AG10803 (cell line): ENCODE results near the gene C1QL1.

Experiments used
- DNase-seq: peaks from one replicate; pipeline ENCODE4 v3.0.0; 2010; ENCODE audit warnings: low read depth
- H3K4me3 ChIP-seq: 2 replicates; pipeline ENCODE4 v1.5.1; 2011; ENCODE audit warnings: mild to moderate bottlenecking, low read length, control low read depth
- TF ChIP-seq, protein P1 (sequence below): conservative IDR thresholded peaks from 2 replicates; pipeline ENCODE4 v1.5.1; 2011; ENCODE audit warnings: mild to moderate bottlenecking, low read length, control low read depth, inconsistent platforms

The C1QL1 gene

DNA sequence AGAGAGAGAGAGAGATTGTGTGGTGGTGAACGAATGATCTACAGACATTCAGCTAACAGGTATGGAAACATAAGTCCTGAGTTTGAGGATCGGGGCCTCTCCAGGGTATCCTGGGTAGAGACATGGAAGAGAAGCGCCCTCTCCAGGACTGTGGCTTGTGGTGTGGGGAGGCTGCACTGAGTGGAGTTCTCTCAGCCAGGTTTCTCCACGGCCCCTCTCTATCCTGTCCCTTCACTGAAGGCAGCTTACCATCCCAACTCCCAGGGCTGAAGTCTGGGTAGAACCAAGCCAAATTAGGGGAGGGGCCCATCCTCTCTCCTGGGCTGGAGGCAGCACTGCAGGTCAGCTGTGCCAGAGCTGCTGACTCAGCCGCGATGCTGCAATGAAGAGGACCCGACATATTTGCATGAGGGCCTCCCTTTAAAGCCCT is 6.2 kb downstream of the C1QL1 start:
- DNase-seq, result no peak
- H3K4me3 ChIP-seq, result no peak overlapping the region
- TF ChIP-seq, protein P1, sequence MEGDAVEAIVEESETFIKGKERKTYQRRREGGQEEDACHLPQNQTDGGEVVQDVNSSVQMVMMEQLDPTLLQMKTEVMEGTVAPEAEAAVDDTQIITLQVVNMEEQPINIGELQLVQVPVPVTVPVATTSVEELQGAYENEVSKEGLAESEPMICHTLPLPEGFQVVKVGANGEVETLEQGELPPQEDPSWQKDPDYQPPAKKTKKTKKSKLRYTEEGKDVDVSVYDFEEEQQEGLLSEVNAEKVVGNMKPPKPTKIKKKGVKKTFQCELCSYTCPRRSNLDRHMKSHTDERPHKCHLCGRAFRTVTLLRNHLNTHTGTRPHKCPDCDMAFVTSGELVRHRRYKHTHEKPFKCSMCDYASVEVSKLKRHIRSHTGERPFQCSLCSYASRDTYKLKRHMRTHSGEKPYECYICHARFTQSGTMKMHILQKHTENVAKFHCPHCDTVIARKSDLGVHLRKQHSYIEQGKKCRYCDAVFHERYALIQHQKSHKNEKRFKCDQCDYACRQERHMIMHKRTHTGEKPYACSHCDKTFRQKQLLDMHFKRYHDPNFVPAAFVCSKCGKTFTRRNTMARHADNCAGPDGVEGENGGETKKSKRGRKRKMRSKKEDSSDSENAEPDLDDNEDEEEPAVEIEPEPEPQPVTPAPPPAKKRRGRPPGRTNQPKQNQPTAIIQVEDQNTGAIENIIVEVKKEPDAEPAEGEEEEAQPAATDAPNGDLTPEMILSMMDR, result no peak

GRCh38 chr17:44960691-44961090 is 7.4 kb downstream of the C1QL1 start:
- TF ChIP-seq, protein P1, result no peak
- H3K4me3 ChIP-seq, result no peak overlapping the region
- DNase-seq, result no peak

- no peak overlapping the region for H3K4me3 ChIP-seq
- DNase-seq, result no peak
- TF ChIP-seq, protein P1, result no peak
Measured at GRCh38 chr17:44959821-44960531, 8.1 kb downstream of the C1QL1 start.

DNA sequence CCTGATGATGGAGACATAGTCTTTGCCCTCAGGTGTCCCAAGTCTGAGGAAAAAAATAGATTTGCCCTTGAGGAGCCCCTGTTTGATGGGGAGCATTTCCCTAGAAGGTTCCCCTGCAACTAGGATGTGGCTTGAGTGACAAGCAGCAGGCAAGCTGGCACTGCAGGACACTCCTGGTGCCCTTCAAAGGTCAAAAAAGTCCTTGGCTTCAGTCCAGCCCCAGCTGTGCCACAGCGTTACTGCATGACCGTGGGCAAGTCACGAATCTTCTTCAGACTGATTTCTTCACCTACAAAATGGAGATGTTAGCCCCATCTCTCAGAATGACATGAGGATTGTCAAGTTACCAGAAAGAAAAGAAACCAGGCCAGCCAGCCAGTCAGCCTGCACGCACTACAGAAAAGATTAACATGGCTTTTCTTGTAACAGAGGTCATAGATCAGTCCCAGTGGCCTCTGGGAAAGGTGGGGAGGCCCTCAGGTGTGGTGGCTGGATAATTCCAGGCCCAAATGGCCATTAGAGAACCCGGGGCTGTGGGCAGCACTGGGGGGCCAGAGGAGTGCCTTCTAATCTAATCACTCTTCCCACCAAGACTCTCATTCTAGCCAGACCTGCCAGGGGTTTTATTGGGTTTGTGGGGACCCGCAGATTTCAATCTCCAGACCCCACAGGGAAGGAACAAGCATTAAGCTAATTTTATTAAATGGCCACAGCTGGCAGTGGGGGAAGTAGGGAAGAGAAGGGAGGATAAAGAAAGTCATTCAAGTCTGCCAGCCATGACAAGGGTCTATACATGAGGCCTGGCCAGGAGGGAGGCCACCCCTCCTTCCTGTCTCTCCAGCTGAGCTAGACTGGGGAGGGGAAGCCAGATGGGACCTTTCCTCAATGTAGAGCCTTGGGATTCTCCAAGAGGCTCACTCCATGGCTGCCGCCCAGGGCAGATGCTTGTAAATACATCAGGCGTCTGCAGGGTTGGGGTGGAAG is 10.8 kb downstream of the C1QL1 start:
- H3K4me3 ChIP-seq, result no peak overlapping the region
- no peak for DNase-seq
- TF ChIP-seq, protein P1, result no peak

GRCh38 chr17:44955674-44956425 is 12.3 kb downstream of the C1QL1 start:
- TF ChIP-seq, protein P1, result no peak
- no peak overlapping the region for H3K4me3 ChIP-seq
- DNase-seq, result no peak

DNA sequence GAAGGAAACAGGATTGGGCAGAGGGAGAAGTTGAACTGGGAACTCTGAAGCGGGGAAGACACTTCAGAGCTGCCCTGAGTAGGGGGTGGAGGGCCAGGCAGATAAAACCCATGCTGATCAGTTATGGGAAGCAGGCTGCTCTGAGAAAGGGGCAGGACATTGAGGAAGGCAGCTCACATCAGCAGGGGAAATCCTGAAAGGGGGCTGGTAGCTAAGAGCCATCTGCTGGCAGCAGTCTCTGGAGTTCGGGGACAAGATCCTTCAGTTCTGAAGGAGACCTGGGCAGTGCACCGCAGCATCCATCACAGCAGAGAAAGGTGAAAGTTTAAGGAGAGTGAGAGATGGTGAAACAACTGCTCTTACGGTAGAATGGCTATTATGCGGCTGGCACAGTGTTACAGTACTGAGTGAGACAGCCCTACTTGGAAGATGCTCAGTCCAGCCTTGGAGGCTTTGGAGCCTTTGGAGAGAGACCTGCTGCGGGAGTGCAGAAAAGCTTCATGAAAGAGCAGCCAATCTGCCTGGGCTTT is 15.1 kb downstream of the C1QL1 start:
- TF ChIP-seq, protein P1, result no peak
- no peak for DNase-seq
- no peak overlapping the region for H3K4me3 ChIP-seq
